Measurements from ENCODE around the gene TNNT1. TPM values are rescaled to one million over a fixed set of nuclear protein-coding genes. Genes with fewer than 3 reads are reported as not detected.

Gene TNNT1
- total RNA-seq, 1 experiment from 2014 or later = 116 TPM

GRCh38 chr19:55117663-55118391, 31.2 kb downstream of the TNNT1 start:
- no peaks in the 10 kb centered on the region for H3K27me3 ChIP-seq (ENCODE audit: control insufficient read depth, insufficient read depth, low read length)
- H3K4me3 ChIP-seq (ENCODE audit: low read depth in 2 of 2, low read length in 2 of 2) = peak overlapping the region; percentile 62 to 81
- no peaks in the 10 kb centered on the region for H3K9me3 ChIP-seq (ENCODE audit: control insufficient read depth, insufficient read depth, low read depth, low read length)
- DNase-seq (ENCODE audit: low read depth, low spot score) = peak; percentile 89
- H3K36me3 ChIP-seq (ENCODE audit: control insufficient read depth, insufficient read depth, low read length) = no peaks in the 10 kb centered on the region; the same call in 1 of the 2 replicates
- BruUV-seq (replicated peaks) = TSS peak; percentile 93
- peak overlapping the region; percentile 90 for H3K27ac ChIP-seq (ENCODE audit: low read length)
- CTCF ChIA-PET = no interaction called here
- peaks cover 34% of the 10 kb centered on the region for H3K4me1 ChIP-seq (ENCODE audit: control insufficient read depth, insufficient read depth, low read length)
- TF ChIP-seq POLR2AphosphoS5 (IDR thresholded peaks at IDR 0.05; ENCODE audit: low read depth, low read length) = peak; percentile 88
- TF ChIP-seq REST (IDR thresholded peaks at IDR 0.05; ENCODE audit: insufficient read depth in 1 of 2, low read depth in 2 of 2, low read length in 1 of 2) = peak in 1 of 2 experiments; percentile 61; a peak in 1 of 4 replicates
- TF ChIP-seq TCF7L2 (IDR thresholded peaks at IDR 0.05; ENCODE audit: low read depth, low read length) = no peak
- no peak for TF ChIP-seq CTCF (IDR thresholded peaks at IDR 0.05)
- no peak; the same call in 1 of the 2 replicates for TF ChIP-seq SIN3A (IDR thresholded peaks at IDR 0.05; ENCODE audit: borderline replicate concordance, insufficient read depth, low read depth, low read length)
- POLR2A ChIA-PET = interaction anchor here (0.5 to 0.7 kb wide), 3 partner anchors 43 to 209 kb away, joined by 3 to 11 read pairs (median 4); no protein-coding TSS in a partner anchor
- peak; percentile 96 for ATAC-seq
- intact Hi-C loops (cut with micrococcal nuclease; ENCODE audit: unreplicated experiment) = no loop called here
- in situ Hi-C loops (cut with HindIII; ENCODE audit: low pct_unique_long_range_greater_than_20kb, low sequenced_read_pairs) = no loop called here

- TF ChIP-seq POLR2AphosphoS5 (IDR thresholded peaks at IDR 0.05; ENCODE audit: low read depth, low read length) (no peak), CTCF (IDR thresholded peaks at IDR 0.05) (no peak), TCF7L2 (IDR thresholded peaks at IDR 0.05; ENCODE audit: low read depth, low read length) (no peak), REST (IDR thresholded peaks at IDR 0.05; ENCODE audit: insufficient read depth in 1 of 2, low read depth in 2 of 2, low read length in 1 of 2) (no peak), SIN3A (IDR thresholded peaks at IDR 0.05; ENCODE audit: borderline replicate concordance, insufficient read depth, low read depth, low read length) (0 out of 2 replicates have a peak, but pooled peaks have one; percentile 34)
- Histone ChIP-seq H3K4me3 (ENCODE audit: low read depth in 2 of 2, low read length in 2 of 2) (peak within 1 kb of the TSS; percentile 62 to 81), H3K27me3 (ENCODE audit: control insufficient read depth, insufficient read depth, low read length) (no peaks in the 10 kb centered on the region), H3K9me3 (ENCODE audit: control insufficient read depth, insufficient read depth, low read depth, low read length) (no peaks in the 10 kb centered on the region), H3K27ac (ENCODE audit: low read length) (peak within 1 kb of the TSS; percentile 90), H3K36me3 (ENCODE audit: control insufficient read depth, insufficient read depth, low read length) (no peaks in the 10 kb centered on the region; the same call in 1 of the 2 replicates), H3K4me1 (ENCODE audit: control insufficient read depth, insufficient read depth, low read length) (peaks cover 34% of the 10 kb centered on the region)
- peak; percentile 32 for ATAC-seq
- DNase-seq (ENCODE audit: low read depth, low spot score) = no peak
- intact Hi-C loops (cut with micrococcal nuclease; ENCODE audit: unreplicated experiment) (no loop called here), in situ Hi-C loops (cut with HindIII; ENCODE audit: low pct_unique_long_range_greater_than_20kb, low sequenced_read_pairs) (no loop called here)
- ChIA-PET CTCF (no interaction called here), POLR2A (interaction anchor here (0.5 to 0.6 kb wide), 2 partner anchors 41 to 210 kb away, joined by 4 to 9 read pairs; no protein-coding TSS in a partner anchor)
- BruUV-seq (replicated peaks) = no TSS peak
Observed at GRCh38 chr19:55116859-55117662, 31.9 kb downstream of the TNNT1 start, which contains the start of gene PPP1R12C. TSS of gene PPP1R12C (minus strand) at chr19:55117637. CDS start at chr19:55117543, 94 bp downstream.
